ENCODE results near the gene LPO. TPM values are rescaled to one million over a fixed set of nuclear protein-coding genes. Genes with fewer than 3 reads are reported as not detected.

LPO gene
- total RNA-seq, 1 donor = not detected

DNA sequence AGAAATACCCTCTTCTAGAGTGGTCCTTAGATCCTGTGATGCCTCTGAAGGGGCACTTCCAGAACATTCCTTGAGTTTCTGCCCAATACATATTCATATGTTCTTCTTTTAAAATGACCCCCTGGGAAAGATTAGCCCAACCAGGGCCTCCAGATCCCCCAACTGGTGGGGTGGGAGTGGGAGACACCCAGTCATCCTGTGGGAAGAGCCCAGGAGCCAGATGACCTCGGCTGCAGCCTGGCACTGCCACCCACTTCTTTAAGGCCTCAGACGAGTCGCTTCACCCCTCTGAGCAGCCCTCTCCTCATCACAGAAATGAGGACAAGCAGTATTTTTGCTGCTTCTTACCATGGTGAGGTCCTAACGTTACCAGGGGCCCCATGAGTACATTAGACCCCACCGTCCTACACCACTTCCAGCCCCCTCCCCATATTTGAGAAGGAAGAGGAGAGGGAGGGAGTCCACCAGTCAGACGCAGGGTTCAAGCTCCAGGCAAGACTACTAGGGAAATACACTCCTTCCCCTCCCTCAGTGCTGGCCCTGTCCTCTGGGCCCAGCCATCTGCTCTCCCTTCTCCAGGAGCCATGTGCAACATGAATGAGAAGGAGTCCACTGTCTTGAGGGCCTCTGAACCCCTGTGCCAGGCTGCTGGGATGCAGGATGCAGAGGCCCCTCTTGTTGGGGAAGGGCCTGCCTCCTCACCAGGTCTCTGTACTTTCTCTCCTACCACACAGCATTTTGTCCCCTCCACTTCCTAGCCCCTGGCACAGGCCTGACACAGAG lies 30.6 kb downstream of the LPO start:
- no peak for DNase-seq (ENCODE audit: low read depth)
- TF ChIP-seq CTCF (IDR thresholded peaks at IDR 0.05; ENCODE audit: insufficient read depth, low read length) = no peak
- H3K4me3 ChIP-seq (ENCODE audit: low read depth, low read length) = no peak overlapping the region

DNA sequence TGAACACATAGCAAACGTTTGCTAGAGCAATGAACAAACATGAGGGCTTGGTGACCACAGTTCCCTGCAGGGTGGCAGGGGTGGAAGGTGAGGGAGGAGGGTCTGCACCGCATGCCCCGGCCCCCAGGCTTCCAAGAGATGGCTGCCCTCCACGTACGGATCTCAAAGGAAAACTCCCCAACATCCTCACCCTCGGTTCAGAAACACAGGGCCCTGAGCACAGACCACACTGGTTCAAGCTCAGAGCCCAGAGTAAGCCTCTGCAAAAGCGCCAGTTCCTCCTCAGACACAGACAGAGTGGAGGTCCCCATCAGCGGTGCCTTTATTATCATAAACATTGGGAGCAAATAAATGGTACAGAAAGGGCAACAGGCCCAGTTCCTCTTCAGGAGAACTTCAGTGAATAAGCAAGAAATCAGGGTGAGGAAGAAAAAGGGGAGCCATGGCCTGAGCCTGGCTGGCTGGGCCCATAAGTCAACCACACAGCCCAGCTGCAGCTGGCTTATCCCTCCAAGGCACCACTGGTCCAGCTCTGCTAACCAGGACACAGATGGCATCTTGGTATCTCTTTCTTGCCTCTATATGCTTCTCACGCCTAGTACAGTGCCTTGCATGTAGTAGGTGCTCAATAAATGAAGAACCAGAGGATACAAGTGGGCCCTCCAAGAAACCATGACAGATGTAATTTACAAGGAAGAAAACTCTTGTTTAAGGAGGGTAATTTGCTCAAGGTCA lies 31.3 kb downstream of the LPO start:
- TF ChIP-seq CTCF (IDR thresholded peaks at IDR 0.05; ENCODE audit: insufficient read depth, low read length) = no peak
- no peak for DNase-seq (ENCODE audit: low read depth)
- no peak overlapping the region for H3K4me3 ChIP-seq (ENCODE audit: low read depth, low read length)

GRCh38 chr17:58270476-58271215 lies 32.3 kb downstream of the LPO start:
- TF ChIP-seq CTCF (IDR thresholded peaks at IDR 0.05; ENCODE audit: insufficient read depth, low read length) = peak; percentile 22
- no peak overlapping the region for H3K4me3 ChIP-seq (ENCODE audit: low read depth, low read length)
- no peak for DNase-seq (ENCODE audit: low read depth)

DNA sequence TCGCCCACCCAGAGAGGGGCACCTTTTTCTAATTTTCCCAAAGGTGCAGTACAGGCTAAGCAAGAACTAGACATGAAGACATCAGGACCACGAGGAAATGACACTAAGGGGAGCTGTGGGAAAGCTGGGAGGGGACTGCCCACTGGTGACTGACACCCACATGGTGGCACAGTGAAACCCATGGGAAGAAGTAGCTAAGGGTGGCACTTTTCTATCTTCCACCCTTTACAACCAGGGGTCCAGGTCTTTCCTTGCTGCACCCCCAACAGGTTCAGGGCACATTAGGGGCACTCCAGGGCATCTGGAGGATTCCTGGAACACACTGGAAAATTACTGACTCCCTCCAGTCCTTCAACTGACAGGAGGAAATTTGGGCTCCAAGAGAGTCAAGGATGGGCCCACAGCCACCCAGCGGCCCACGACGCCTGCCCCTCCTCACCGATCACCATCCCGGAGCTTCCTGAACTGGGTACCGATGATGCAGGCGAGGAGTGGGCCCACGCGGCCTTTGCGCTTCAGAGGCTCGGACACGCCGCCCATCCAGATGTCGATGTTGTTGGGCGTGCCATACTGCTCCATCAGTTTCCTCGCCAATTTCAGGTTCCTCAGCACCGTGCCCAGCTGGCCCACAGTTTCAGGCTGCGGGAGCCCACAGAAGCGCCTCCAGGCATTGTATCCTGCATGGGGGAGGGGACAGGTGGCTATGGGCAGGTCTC lies 33.0 kb downstream of the LPO start:
- no peak for DNase-seq (ENCODE audit: low read depth)
- H3K4me3 ChIP-seq (ENCODE audit: low read depth, low read length) = no peak overlapping the region
- no peak for TF ChIP-seq CTCF (IDR thresholded peaks at IDR 0.05; ENCODE audit: insufficient read depth, low read length)

DNA sequence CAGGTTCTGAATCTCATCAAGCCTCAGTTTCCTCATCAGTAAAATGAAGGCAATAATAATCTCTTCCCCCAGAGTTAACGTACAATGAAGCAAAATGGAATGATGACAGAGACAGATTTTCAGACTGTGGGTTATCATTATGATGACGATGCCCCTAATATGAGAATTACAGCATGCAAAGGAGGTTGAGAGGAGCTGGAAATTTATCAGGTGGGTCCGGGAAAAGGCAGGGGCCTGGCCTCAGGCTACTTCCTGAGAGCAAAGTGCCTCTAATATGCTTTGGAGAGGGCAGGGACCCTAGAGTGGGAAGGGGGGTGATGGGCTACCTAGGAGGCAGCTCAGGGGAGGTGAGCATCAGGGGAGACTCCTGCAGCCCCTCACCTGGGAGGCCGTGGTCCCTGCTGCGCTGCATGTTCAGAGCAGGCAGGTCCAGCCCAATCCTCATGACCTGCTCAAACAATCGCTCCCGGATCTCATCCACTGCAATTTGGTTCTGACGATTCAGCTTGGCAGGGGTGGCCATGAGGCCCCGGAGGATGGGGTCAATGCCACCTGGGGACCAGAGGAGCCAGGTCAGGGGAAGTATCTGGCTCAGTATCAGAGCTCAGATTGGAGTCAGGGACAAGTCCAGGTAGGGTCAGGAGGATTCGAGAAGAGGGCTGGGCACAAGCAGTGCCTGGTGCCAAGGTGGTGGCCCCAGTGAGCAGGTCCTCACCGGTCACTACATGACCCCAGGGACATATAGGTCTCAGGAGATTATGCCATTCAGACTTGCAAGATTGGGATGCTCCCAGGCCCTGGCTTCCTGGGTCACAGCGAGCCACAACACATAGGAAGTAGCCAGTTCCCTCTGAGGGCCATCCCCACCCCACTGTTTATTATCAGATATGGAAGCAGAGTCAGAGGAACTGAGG lies 34.2 kb downstream of the LPO start:
- no peak for DNase-seq (ENCODE audit: low read depth)
- no peak overlapping the region for H3K4me3 ChIP-seq (ENCODE audit: low read depth, low read length)
- TF ChIP-seq CTCF (IDR thresholded peaks at IDR 0.05; ENCODE audit: insufficient read depth, low read length) = no peak

Measured in fibroblast of the aortic adventitia (primary cell).